Smooth muscle cell (in vitro differentiated cells): Measurements from ENCODE around the gene RNF121. TPM values are rescaled to one million over a fixed set of nuclear protein-coding genes. Genes with fewer than 3 reads are reported as not detected.
"Not testable (repeated sequence)": the region's sequence is repeated elsewhere in the genome, so short reads cannot be mapped to it uniquely, and the experiment has no call there.

Experiments
- DNase-seq: peaks from one replicate; lab custom pipeline; 2025; ENCODE audit not compliant: unreplicated experiment; lab: John Stamatoyannopoulos, UW
- H2AFZ ChIP-seq: fragments of 200-600 bp; sonication (generic); 2 replicates; pipeline ENCODE4 v1.6.0; 2016; ENCODE audit warnings: antibody characterized with exemption, low read depth, mild to moderate bottlenecking
- H3F3A ChIP-seq: fragments of 200-600 bp; sonication (generic); 2 replicates; pipeline ENCODE4 v1.6.0; 2017; ENCODE audit warnings: antibody characterized with exemption, low read depth
- H3K27ac ChIP-seq: fragments of 200-600 bp; sonication (generic); 2 replicates; pipeline ENCODE4 v1.5.1; 2016; ENCODE audit warnings: low read depth, mild to moderate bottlenecking
- H3K27me3 ChIP-seq: fragments of 200-600 bp; sonication (generic); 2 replicates; pipeline ENCODE4 v1.6.1; 2016; ENCODE audit warnings: low read depth, mild to moderate bottlenecking
- H3K36me3 ChIP-seq: fragments of 200-600 bp; sonication (generic); 2 replicates; pipeline ENCODE4 v1.5.1; 2016; ENCODE audit warnings: low read depth
- H3K4me1 ChIP-seq: fragments of 200-600 bp; sonication (generic); 2 replicates; pipeline ENCODE4 v1.5.1; 2016; ENCODE audit warnings: low read depth
- H3K4me2 ChIP-seq: fragments of 200-600 bp; sonication (generic); 2 replicates; pipeline ENCODE4 v1.6.0; 2016; ENCODE audit warnings: mild to moderate bottlenecking
- H3K4me3 ChIP-seq: fragments of 200-600 bp; sonication (generic); 2 replicates; pipeline ENCODE4 v1.5.1; 2016; ENCODE audit warnings: mild to moderate bottlenecking
- H3K79me2 ChIP-seq: fragments of 200-600 bp; sonication (generic); 2 replicates; pipeline ENCODE4 v1.6.0; 2016; ENCODE audit warnings: low read depth, mild to moderate bottlenecking
- H3K9ac ChIP-seq: fragments of 200-600 bp; sonication (generic); 2 replicates; pipeline ENCODE4 v1.6.0; 2016; ENCODE audit warnings: low read depth
- H3K9me3 ChIP-seq: fragments of 200-600 bp; sonication (generic); replicated peaks from 2 replicates; pipeline ENCODE4 v1.5.1; 2016; ENCODE audit warnings: low read depth
- H4K20me1 ChIP-seq: fragments of 200-600 bp; sonication (generic); 2 replicates; pipeline ENCODE4 v1.6.0; 2016; ENCODE audit warnings: low read depth
- CTCF ChIP-seq: fragments of 200-600 bp; sonication (generic); IDR thresholded peaks from 2 replicates; pipeline ENCODE4 v1.5.1; 2017; ENCODE audit warnings: borderline replicate concordance, mild to moderate bottlenecking, antibody characterized with exemption; ENCODE audit not compliant: insufficient read depth, poor library complexity, severe bottlenecking
- WGBS: methylation state at CpG from one replicate; pipeline ENCODE4 v1.1.7; 2016; ENCODE audit warnings: low lambda C conversion rate; 5-methylcytosine and 5-hydroxymethylcytosine counted together
- polyA plus RNA-seq: library from polyadenylated mRNA; unstranded; fragments of >200 nt; fragmentation: Nextera tagmentation; extraction: Ambion mirVana; gene quantifications from 2 replicates; pipeline ENCODE4 v1.2.1, GENCODE V29; 2016
- total RNA-seq: library from RNA; depleted of rRNA; stranded (reverse); fragments of >200 nt; gene quantifications from 2 replicates; pipeline ENCODE4 v1.2.3, GENCODE V29; 2014

RNF121 gene
- total and polyA plus RNA-seq, 2 experiments from 2014 or later, result 34.4 to 49.5 TPM

GRCh38 chr11:71908218-71908617 lies 20.6 kb upstream of the RNF121 start:
- no peaks in the 10 kb centered on the region for H3K27me3 ChIP-seq
- no peak for DNase-seq
- no peak overlapping the region for H3K4me2 ChIP-seq
- no peak overlapping the region for H3K9ac ChIP-seq
- TF ChIP-seq CTCF, result no peak
- no peaks in the 10 kb centered on the region for H3K9me3 ChIP-seq
- H3K27ac ChIP-seq, result no peak overlapping the region
- H3K4me3 ChIP-seq, result no peak overlapping the region
- WGBS, result 96% methylated on average over 9 of the region's 9 CpGs
- no peaks in the 10 kb centered on the region for H3K36me3 ChIP-seq
- no peaks in the 10 kb centered on the region for H4K20me1 ChIP-seq
- H2AFZ ChIP-seq, result no peak overlapping the region
- H3K4me1 ChIP-seq, result no peaks in the 10 kb centered on the region
- H3F3A ChIP-seq, result no peaks in the 10 kb centered on the region
- no peaks in the 10 kb centered on the region for H3K79me2 ChIP-seq

- H3K4me2 ChIP-seq, H2AFZ ChIP-seq: not testable (repeated sequence)
Observed at GRCh38 chr11:71910775-71911174, 18.1 kb upstream of the RNF121 start.

GRCh38 chr11:71911321-71911985 lies 17.4 kb upstream of the RNF121 start:
- not testable (repeated sequence) for H3K4me1 ChIP-seq, H3K9me3 ChIP-seq, H3K27me3 ChIP-seq, H2AFZ ChIP-seq, H3K27ac ChIP-seq, H4K20me1 ChIP-seq, DNase-seq, H3K4me2 ChIP-seq, H3K79me2 ChIP-seq, H3K9ac ChIP-seq, H3F3A ChIP-seq, H3K36me3 ChIP-seq, H3K4me3 ChIP-seq
- WGBS, result 75% methylated on average over 10 of the region's 10 CpGs
- TF ChIP-seq CTCF, result peak; percentile 17

More at GRCh38 chr11:71910775-71911174, 18.1 kb upstream of the RNF121 start:
- not testable (repeated sequence) for H3K79me2 ChIP-seq, H3K27me3 ChIP-seq, H3K4me1 ChIP-seq, H3K36me3 ChIP-seq, H3K9me3 ChIP-seq, H3F3A ChIP-seq, DNase-seq, H4K20me1 ChIP-seq, H3K4me3 ChIP-seq, H3K27ac ChIP-seq, H3K9ac ChIP-seq
- WGBS, result 78% methylated on average over 5 of the region's 5 CpGs

GRCh38 chr11:71911986-71912340 lies 16.9 kb upstream of the RNF121 start:
- H3K36me3 ChIP-seq, H4K20me1 ChIP-seq, H3K27me3 ChIP-seq, H3K9ac ChIP-seq, H3K4me3 ChIP-seq, H3F3A ChIP-seq, H2AFZ ChIP-seq, H3K27ac ChIP-seq, H3K79me2 ChIP-seq, H3K4me1 ChIP-seq, H3K4me2 ChIP-seq, H3K9me3 ChIP-seq, DNase-seq: not testable (repeated sequence)
- WGBS, result 83% methylated on average over 10 of the region's 10 CpGs
